HuH-7.5 (cell line): ENCODE data around the gene ABTB2.

ENCODE experiments used
- DNase-seq: peaks from one replicate; pipeline ENCODE4 v3.0.0; 2011; ENCODE audit warnings: low spot score

Gene ABTB2

DNA sequence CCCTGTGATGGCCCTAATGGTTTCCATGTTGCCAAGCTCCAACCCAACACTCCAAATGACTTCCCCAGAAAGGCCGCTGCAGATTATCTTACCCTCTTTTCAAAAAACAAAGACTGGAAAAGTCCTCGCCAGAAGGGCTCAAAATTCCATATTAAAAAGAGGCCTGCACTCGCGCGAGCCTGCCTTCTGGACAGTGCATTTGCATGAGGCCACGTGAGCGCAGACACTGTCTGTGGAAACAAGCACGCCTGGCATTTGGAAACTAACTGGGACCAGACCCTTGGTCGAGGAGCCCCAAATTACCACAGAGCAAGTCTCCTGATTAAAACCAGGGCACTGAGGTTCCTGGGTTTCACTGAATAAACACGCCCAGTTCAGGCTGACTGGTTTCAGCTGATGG is 42.9 kb downstream of the ABTB2 start:
- DNase-seq: no peak

DNA sequence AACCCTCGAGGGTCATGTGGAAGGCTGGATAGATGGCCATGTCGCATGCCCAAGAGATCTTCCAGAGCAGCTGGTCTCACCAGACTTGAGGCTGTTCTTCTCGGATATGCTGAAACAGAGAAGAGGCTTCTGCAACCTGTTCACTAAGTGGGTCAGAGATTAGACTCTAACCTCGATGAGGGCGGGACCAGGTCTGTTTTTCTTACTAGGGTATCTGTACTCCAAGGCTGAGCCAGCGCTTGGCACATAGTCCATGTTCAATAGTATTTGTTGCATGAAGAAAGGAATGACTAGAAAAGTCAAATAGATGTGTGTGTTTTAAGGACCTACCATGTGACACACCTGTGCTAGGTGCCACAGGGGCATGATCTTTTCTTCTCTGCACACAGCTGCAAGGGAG is 43.6 kb downstream of the ABTB2 start:
- DNase-seq: no peak

DNA sequence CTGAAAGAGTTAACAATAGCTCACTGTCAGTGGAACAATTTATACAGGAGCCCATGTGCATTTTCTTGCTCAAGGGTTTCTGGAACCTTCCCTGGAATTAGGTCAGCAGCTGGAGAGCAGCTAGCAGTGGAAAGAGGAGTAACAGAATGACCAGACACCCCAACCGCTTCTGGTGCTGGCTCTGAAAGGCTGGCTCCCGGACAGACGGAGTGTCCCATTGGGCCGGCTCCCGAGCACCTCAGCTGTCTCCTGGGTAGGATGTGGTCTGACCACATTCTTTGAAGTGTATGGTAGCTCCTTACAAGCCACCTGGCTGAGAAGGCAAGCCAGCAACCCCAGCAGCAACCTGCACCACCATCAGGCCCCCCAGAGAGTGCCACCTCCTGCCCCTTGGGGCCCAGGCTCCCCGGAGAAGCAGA is 44.7 kb downstream of the ABTB2 start:
- no peak for DNase-seq

DNA sequence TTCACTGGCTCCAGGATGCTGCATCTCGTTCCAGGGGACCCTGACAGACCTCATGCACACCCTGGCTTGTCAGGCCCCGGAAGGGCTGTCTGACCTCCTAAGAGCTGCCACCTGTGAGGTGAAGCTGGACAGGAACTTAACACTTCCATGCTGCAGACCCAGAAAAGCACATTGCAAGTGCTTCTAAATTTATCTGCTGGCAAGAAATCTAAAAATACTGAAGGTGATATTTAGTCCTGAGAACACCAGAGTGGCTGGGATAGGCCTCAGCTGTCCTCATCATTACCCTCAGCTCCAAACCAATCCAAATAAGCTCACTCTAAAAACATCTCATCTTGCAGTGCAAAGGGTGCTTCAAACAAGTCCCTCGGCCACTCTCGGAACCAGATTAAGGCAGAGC is 46.7 kb downstream of the ABTB2 start:
- no peak for DNase-seq

DNA sequence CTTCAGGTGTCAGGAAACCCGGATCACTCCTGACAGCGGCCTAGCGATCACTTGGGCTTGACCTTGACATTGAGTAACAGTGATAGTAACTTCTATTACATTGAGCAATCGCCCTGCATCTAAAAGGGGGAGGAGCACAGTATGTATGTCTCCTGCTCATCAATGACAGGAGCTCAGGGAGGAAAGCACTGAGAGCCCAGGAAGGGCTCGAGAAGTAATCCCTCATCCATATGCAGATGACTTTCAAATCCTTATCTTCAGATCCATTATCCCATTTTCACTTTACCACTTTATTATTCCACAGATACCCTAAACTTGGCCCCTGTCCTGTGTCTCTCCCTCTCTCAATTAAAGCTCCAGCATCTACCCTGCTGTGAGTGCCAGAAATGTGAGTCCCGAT is 47.8 kb downstream of the ABTB2 start:
- DNase-seq: no peak

DNA sequence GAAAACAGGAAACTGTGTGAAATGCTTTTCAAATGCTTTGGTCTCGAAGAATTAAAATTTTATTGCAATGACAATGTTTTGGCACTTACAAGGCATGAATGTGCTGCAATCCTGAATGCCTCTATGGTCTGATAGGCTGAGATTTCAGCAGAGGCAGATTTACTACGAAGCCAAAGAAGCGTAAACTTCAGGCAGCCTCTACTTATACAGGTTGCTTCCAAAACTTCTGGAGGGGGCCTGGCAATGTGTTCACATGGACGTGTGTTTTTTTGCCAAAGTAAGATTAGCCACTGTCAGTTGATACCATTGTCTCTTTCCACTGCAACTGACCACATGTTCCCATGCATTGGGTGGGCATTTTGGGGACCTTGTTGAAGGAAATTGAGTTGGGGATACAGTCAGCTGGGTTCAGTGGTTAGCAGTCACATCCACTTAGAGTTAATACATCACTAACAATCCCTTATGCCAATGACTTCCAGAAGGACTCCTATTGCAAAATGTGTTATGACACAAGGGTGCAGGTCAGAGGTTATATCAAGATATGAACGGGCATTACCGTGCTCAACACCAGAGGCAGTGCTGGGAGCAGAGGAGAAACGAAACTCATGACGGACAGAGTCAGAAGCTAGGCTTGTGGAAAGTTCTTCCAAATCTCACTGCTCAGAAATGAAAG is 48.8 kb downstream of the ABTB2 start:
- peak; percentile 49 for DNase-seq

DNA sequence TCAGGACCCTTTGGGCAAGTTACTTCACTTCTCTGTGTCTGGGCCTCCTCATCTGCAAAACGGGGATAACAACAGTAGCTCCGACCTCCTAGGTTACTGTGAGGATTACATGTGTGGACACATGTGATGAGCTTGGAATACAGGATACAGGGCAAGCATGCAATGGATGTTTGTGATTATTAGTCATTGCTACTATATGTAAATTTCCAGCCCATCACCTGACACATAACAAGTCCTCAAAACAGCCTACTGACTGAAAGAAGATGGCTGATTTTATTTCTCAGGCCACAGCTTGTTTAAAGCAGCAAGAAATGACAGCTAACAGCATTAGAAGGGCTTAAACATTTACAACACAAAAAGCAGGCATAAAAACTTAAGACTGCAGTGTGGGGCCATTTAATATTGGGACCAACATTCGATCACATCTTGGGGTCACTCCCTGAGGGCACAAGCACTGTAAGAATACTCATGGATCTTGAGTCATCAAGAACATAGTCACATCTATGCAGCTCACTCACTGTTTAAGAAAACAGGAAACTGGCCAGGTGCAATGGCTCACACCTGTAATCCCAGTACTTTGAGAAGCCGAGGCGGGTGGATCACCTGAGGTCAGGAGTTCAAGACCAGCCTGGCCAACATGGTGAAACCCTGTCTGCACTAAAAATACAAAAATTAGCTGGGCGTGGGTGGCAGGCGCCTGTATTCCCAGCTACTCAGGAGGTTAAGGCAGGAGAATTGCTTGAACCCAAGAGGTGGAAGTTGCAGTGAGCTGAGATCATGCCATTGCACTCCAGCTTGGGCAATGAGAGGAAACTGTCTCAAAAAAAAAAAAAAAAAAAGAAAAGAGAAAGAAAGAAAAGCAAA is 49.5 kb downstream of the ABTB2 start:
- no peak for DNase-seq

DNA sequence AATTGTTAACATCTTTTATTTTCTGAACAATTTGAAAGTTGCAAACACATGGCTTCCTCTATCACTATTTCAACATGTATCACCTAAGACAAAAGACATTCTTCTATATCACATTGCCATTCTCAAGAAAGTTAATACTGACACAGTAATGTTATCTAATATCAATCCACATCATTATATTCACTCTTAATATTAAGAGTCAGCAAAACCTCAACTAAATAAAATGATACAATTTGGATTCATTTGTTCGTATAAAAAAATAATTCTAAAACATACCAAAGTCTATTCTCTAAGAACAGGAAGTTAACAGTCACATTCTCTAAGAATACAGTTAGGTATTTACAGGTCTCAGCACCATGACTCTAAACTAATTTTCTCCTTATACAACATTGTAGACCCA is 52.0 kb downstream of the ABTB2 start:
- DNase-seq: no peak

DNA sequence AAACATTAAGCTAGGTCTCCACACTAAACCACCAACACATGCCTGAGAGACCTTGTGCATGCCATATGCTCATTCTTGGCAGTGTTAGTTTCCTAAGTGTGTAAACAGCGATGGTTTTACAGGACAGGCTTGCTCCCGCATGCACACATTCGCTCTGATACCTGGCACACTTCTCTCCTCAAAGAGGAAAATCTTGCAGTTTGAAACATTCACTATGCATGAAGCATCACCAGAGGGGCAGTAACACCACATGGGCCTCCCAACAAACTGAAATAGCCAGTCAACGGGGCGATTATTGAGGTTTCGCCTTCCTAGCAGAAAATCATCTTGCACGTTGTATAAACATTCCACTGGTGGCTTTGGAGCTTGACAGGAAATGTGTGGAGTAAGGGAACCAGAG is 52.6 kb downstream of the ABTB2 start:
- DNase-seq: no peak

DNA sequence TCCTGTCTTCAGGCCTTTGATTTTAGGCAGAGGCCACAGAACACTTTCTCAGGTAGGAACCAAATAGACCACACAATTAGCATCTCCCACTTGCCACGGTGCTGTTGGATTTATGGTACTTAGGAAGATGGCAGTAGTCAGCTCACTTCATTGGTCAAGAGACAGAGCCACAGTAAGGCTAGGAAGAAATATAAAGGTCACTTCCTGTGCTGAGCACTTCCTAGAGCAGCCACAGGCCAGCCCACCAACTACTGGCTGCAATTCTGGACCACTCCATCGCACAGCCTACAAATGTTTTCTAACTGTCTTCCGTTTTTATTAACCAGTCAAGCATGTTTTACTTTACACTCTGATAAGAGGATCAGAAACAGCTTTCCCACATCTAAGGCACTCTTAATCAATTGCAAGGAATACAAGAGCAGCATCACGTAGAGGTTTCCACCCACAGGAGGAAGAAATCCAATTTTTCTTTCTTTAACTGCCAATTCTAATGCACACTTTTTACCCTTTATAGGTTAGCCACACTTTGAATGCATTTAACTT is 54.7 kb downstream of the ABTB2 start:
- DNase-seq: no peak

DNA sequence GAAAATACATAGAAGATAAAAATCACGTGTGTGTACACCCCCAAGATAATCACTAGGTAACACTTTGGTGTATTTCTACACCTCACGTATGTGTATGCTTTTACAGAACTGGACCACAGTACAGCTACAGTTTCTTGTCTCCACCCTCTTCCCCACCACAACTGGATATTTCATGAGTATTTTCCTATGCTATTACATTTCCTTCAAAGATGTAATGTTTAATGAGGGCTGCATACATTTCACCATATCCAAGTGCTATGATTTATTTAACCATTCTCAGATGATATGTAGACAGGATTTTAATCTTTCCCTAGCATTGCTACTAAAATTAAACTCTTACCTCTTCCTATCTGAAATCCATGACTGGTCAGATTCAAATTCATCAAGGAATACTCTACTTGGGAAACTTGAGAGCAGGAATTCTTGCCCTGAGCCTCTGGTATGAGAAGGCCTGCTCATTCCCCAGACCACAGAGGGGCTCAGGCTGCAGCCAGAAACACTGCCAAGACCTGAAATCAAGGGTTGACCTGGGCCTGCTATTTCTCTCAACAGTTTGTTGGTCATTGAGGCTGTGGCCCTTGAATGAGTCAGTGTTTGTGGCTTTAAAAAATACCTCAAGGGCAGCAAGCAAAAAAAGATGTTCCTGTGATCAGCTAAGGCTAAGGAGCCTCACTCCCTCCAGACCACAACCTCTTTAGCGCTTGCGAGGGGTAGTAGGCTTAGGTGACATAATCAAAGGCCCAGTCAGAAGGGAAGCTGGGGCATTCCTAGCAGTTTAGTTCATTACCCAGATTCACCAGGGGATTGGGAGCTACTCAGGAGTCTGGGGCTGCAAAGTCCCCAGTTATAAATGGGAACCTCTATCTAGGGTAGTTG is 55.5 kb downstream of the ABTB2 start:
- no peak for DNase-seq

DNA sequence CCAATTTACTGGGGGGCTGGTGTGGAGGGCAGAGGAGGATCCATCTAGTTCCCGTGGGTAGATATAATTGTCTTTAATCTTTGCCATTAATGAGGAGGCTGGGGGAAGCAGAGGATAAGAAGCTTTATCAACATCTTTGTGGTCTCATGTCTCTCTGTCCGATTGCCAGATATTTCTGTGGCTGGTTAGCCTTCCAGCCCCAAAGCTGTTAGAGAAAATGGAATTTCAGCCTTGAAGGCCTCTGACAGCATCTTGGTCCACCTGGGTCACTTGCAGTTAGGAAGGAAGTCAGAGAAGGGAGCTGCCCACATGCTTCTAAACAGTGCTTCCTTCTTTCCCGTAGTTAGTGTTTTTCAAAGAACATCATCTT is 56.9 kb downstream of the ABTB2 start:
- DNase-seq: no peak

DNA sequence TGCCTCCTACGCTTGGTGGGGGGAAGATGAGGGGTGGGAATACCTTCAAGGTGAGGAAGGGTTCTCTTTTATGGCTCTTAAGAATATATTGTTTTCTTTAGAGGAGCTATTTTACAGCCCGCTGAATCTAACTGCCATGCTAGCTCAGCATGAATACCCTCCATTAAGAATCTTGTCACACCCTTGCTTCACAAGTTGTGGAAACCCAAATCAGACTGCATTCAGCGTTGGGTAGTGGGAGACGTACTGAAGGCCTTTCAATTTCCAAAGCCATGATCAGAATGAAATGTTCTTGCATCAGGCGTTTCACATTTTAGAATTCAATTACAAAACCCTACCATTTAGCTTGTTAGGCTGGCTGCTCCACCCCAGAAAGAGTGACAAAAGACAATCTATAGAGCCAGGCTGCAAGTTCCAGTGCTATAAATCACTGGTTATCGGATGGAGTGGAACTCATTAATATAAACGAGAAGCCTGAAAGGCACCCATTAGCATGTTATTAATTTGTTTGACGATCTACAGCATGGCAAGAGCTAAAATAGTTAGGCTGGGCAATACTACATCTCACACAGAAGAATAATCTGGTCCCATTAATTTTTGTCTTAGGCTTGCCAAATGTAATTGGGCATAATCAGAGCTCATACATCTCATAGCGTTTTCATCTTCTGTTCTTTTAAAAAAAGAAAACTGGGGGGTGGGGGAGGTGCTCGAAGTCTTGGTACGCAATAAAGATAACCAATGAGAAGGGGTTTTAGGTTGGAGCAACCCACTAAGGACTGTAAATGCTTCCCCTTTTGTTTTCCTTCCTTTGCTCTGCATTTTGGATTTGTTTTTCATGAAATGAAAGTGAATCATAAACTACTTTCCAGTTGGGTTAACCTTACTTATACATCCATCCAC is 57.5 kb downstream of the ABTB2 start:
- DNase-seq: no peak

DNA sequence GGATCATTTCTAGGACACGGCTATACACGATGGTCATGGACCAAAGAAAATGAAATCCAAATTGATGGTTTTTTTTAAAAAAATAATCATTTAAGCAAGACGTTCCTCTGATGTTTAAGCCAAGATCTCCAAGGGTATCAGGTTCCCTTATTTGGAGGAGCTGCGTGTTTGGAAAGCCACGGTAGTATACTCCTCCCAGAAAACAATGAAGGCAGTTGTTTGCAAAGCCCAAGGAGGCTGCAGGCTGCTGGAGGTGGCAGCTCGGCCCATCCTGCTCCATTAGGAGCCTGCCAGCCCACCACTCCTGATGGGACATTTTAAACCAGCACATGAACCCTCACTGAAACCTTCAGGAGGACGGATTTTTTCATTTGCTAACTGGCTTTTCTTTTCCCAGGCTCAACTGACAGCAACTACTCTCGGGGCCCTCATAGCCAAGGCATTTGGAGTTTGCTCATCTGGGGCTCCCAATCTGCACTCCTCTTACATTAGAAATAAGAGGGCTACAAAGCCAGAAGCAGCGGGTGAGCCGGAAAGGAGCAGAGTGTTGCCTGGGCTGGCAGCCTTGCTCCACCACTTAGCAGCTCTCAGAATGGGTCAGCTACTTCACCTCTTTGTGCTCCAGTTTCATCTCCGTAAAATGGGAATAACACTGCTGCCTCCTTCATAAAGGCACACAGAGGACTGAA is 58.4 kb downstream of the ABTB2 start:
- DNase-seq: no peak

DNA sequence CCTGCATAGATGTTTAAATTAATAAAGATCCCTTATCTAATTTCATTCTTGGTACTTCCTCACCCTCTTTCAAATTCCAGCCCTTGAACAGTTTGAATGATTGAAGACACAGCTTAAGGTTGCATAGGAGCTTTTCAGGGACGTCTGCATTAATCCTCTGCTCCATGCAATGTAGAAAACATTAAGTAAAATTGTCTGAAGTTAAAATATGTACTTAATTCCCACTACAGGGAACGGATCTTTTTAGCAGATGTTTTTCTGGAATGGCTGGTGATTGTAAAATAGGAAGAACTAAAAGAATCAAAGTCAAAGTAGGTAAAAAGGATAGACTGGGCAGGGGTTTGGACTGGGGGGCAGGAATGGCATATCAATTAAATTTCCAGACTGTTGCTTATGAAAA is 58.9 kb downstream of the ABTB2 start:
- no peak for DNase-seq

DNA sequence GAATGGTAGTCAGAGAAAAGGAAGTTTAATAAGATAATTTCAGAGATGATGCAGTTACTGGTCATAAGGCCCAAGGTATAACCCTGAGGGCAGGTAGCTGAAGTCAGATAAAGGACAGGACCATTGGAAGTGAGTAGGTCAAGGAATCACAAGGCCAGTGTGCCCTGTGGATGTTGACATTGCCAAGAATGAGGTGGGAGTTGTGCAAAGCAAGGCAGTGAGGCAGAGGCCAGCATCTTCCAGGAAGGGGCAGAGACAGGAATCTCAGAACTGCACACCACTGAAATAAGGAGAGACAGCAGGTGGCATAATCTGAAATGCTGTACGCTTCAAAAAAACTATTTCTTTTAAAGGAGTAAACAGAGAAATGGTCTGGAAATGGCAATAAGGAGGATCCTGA is 61.4 kb downstream of the ABTB2 start:
- DNase-seq: no peak

DNA sequence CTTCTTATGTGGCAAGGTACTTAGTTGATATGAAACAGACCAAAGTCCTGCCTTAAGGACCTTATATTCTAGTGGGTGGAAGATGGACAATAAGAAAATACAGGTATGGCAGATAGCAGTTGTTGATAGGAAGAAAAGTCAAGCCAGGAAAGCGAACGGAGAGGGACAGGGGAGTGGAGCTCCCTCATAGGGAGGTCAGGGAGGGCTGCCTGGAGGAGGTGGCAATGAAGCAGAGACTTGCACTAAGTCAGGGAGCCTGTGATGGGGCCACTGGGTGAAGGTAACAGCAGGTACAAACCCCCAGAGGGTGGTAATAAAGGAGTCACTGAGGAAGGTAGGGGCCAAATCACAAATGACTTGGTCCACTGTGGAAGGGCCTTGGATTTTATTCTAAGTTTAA is 65.3 kb downstream of the ABTB2 start:
- no peak for DNase-seq

DNA sequence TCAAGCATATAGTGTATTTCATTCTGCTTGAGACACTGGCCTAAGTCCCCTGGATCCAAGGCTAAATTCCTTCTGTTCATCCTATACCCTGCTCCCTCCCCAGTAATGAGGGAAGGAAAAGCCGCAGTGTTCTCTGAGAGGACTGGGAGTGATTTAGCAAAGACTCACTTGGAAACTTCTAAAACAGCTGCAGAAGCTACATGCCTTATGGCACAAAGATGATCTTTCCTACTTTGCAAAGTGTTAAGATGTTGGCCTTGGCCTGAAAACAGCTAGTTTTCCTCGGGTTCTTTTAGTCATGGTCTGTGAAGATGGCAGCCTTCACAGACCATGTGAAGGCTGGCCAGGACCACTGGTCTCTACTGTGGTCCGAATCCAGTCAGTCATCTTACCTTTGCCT is 65.7 kb downstream of the ABTB2 start:
- no peak for DNase-seq

DNA sequence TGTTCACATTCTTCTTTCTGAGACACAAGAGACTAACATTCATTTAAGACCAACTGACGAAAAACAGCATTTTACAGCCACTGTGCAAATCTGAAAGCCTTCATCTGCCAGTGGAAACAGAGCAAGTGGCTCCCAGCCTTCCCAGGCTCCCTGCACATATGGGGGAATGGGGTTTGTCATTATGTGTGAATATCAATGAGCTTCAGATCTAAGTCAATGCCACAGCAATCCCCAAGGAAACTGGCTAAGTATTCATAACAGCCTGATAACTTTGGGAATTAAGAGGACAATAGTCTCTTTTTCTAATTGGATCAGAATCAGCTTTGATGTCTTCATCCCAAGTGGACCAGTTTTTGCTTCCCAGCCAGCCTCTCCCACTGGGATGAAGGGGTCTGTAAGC is 66.9 kb downstream of the ABTB2 start:
- no peak for DNase-seq

DNA sequence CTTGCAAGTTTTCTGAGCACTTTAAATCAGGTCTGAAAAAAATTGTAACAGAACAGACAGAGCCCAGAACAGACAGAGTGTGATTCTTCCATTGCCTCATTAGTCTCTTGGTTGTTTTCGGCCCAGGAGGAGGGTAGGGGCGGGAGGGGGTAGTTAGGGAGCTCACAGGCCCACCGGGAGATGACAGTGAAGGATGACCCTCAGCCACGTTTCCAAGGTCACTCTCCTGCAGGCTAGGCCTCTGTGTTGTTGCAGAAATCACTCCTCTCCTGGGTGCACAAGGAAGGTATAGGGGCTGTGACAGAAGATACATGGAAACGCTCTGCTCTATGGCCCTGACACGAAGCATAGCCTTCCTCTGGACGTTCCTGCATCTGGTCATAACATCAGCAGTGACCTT is 69.3 kb downstream of the ABTB2 start:
- no peak for DNase-seq
